ENCODE data around the gene KIF16B. TPM values are rescaled to one million over a fixed set of nuclear protein-coding genes. Genes with fewer than 3 reads are reported as not detected.
A peak's percentile ranks its signal among the peaks of the same experiment; 100 is the strongest.

KIF16B gene
- total RNA-seq, 6 donors from 2014 or later = 18.4 to 114 (median 26.3) TPM

- H3K4me3 ChIP-seq = no peak overlapping the region
- DNase-seq (no peak), ATAC-seq (ENCODE audit: low FRiP score in 2 of 2) (no peak)
- no peaks in the 10 kb centered on the region for H3K27me3 ChIP-seq
- H3K27ac ChIP-seq = no peak overlapping the region
- H3K4me1 ChIP-seq = no peaks in the 10 kb centered on the region
- H3K9me3 ChIP-seq = no peaks in the 10 kb centered on the region
- 83 to 86% methylated on average over 5 of the region's 5 CpGs for WGBS, 2 donors
- TF ChIP-seq EP300 (IDR thresholded peaks at IDR 0.05) = no peak
- no peak for TF ChIP-seq POLR2A (IDR thresholded peaks at IDR 0.05)
- no peak for TF ChIP-seq POLR2AphosphoS5 (IDR thresholded peaks at IDR 0.05)
- no peak for TF ChIP-seq CTCF (IDR thresholded peaks at IDR 0.05)
- no peaks in the 10 kb centered on the region for H3K36me3 ChIP-seq
Measured at GRCh38 chr20:16457514-16457913, 115.7 kb downstream of the KIF16B start.

GRCh38 chr20:16455324-16455723 lies 117.9 kb downstream of the KIF16B start:
- ATAC-seq (ENCODE audit: low FRiP score in 2 of 2) (no peak), DNase-seq (no peak)
- no peak overlapping the region for H3K4me3 ChIP-seq
- H3K36me3 ChIP-seq = no peaks in the 10 kb centered on the region
- H3K9me3 ChIP-seq = no peaks in the 10 kb centered on the region
- no peak overlapping the region for H3K27ac ChIP-seq
- no peaks in the 10 kb centered on the region for H3K27me3 ChIP-seq
- H3K4me1 ChIP-seq = peaks cover 0 to 4% (median 0%) of the 10 kb centered on the region in 4 donors
- TF ChIP-seq POLR2AphosphoS5 (IDR thresholded peaks at IDR 0.05) (no peak), POLR2A (IDR thresholded peaks at IDR 0.05) (no peak), CTCF (IDR thresholded peaks at IDR 0.05) (no peak), EP300 (IDR thresholded peaks at IDR 0.05) (no peak)
- WGBS, 2 donors = 79 to 80% methylated on average over 1 of the region's 1 CpG

- H3K27ac ChIP-seq = no peak overlapping the region
- DNase-seq (no peak), ATAC-seq (ENCODE audit: low FRiP score in 2 of 2) (peak in 1 of 2 donors; percentile 51)
- H3K36me3 ChIP-seq = no peaks in the 10 kb centered on the region
- H3K9me3 ChIP-seq = no peaks in the 10 kb centered on the region
- no peaks in the 10 kb centered on the region for H3K27me3 ChIP-seq
- no peak overlapping the region for H3K4me3 ChIP-seq
- H3K4me1 ChIP-seq = peaks cover 0 to 4% (median 0%) of the 10 kb centered on the region in 4 donors
- no peak for TF ChIP-seq POLR2AphosphoS5 (IDR thresholded peaks at IDR 0.05)
- TF ChIP-seq CTCF (IDR thresholded peaks at IDR 0.05) = no peak
- peak in 1 of 4 donors; percentile 48 for TF ChIP-seq POLR2A (IDR thresholded peaks at IDR 0.05)
- no peak for TF ChIP-seq EP300 (IDR thresholded peaks at IDR 0.05)
- WGBS, 2 donors = 57 to 62% methylated on average over 1 of the region's 1 CpG
Measured at GRCh38 chr20:16451982-16452381, 121.3 kb downstream of the KIF16B start.

GRCh38 chr20:16451001-16451400 lies 122.2 kb downstream of the KIF16B start:
- H3K9me3 ChIP-seq = no peaks in the 10 kb centered on the region
- no peak overlapping the region for H3K4me3 ChIP-seq
- H3K36me3 ChIP-seq = no peaks in the 10 kb centered on the region
- H3K27ac ChIP-seq = no peak overlapping the region
- H3K4me1 ChIP-seq = peaks cover 0 to 4% (median 0%) of the 10 kb centered on the region in 4 donors
- no peaks in the 10 kb centered on the region for H3K27me3 ChIP-seq
- WGBS, 2 donors = 85 to 89% methylated on average over 8 of the region's 8 CpGs
- DNase-seq (no peak), ATAC-seq (ENCODE audit: low FRiP score in 2 of 2) (no peak)
- TF ChIP-seq POLR2A (IDR thresholded peaks at IDR 0.05) (no peak), CTCF (IDR thresholded peaks at IDR 0.05) (no peak), POLR2AphosphoS5 (IDR thresholded peaks at IDR 0.05) (no peak), EP300 (IDR thresholded peaks at IDR 0.05) (no peak)

GRCh38 chr20:16446991-16447390 lies 126.3 kb downstream of the KIF16B start:
- no peak for DNase-seq
- Histone ChIP-seq H3K27ac (no peak overlapping the region), H3K9me3 (no peaks in the 10 kb centered on the region), H3K27me3 (no peaks in the 10 kb centered on the region), H3K4me1 (peaks cover 0 to 4% (median 0%) of the 10 kb centered on the region in 4 donors), H3K4me3 (no peak overlapping the region), H3K36me3 (no peaks in the 10 kb centered on the region)
- TF ChIP-seq POLR2AphosphoS5 (IDR thresholded peaks at IDR 0.05) (no peak), EP300 (IDR thresholded peaks at IDR 0.05) (no peak), CTCF (IDR thresholded peaks at IDR 0.05) (no peak), POLR2A (IDR thresholded peaks at IDR 0.05) (no peak)
- no peak for ATAC-seq (ENCODE audit: low FRiP score in 2 of 2)
- WGBS, 2 donors = 73 to 75% methylated on average over 3 of the region's 3 CpGs
